CD14-positive monocyte (primary cell): ENCODE data around the gene HNF1B. TPM values are rescaled to one million over a fixed set of nuclear protein-coding genes. Genes with fewer than 3 reads are reported as not detected.
"Not testable (repeated sequence)": the region's sequence is repeated elsewhere in the genome, so short reads cannot be mapped to it uniquely, and the experiment has no call there.

Source experiments
- DNase-seq, 3 donors: peaks; one replicate each; pipeline ENCODE4 v3.0.0-alpha.2; 2011 to 2022
- H2AFZ ChIP-seq: 2 replicates; pipeline ENCODE4 v1.6.0; 2012; ENCODE audit warnings: mild to moderate bottlenecking, low read depth, low read length, inconsistent platforms; ENCODE audit not compliant: insufficient read depth, poor library complexity, severe bottlenecking
- H3K27ac ChIP-seq, 2 donors: 1 replicate in 1 of 2; 2 replicates in 1 of 2; pipeline ENCODE4 v1.5.1; 2012 to 2013; ENCODE audit warnings: low read length in 2 of 2, control low read depth in 1 of 2, inconsistent platforms in 1 of 2, low read depth in 1 of 2, mild to moderate bottlenecking in 1 of 2
- H3K27me3 ChIP-seq, 2 donors: one replicate each; pipeline versions ENCODE4 v1.6.0 to v1.6.1; 2011 to 2013; ENCODE audit warnings: low read length in 2 of 2; ENCODE audit not compliant: control insufficient read depth in 2 of 2, insufficient read depth in 2 of 2
- H3K36me3 ChIP-seq, 2 donors: replicated peaks in 1 of 2; 1 replicate in 1 of 2; 2 replicates in 1 of 2; pipeline versions ENCODE4 v1.5.1 to v1.6.1; 2012 to 2013; ENCODE audit warnings: low read length in 2 of 2, control low read depth in 1 of 2, inconsistent platforms in 1 of 2, mild to moderate bottlenecking in 1 of 2; ENCODE audit not compliant: insufficient read depth in 2 of 2, control insufficient read depth in 1 of 2
- H3K4me1 ChIP-seq, 2 donors: 1 replicate in 1 of 2; 2 replicates in 1 of 2; pipeline versions ENCODE4 v1.5.1 to v1.6.1; 2012 to 2013; ENCODE audit warnings: low read length in 2 of 2, control low read depth in 1 of 2, inconsistent platforms in 1 of 2, mild to moderate bottlenecking in 1 of 2, moderate library complexity in 1 of 2; ENCODE audit not compliant: insufficient read depth in 2 of 2, control insufficient read depth in 1 of 2
- H3K4me2 ChIP-seq: replicated peaks from 2 replicates; pipeline ENCODE3; 2012; ENCODE audit warnings: low read length, moderate library complexity, mild to moderate bottlenecking; ENCODE audit not compliant: poor library complexity, severe bottlenecking; ENCODE audit errors: extremely low read depth
- H3K4me3 ChIP-seq, 3 experiments: fragments of 200-600 bp in 1 of 3; sonication (generic) in 1 of 3; replicated peaks in 1 of 3; 1 replicate in 2 of 3; 2 replicates in 1 of 3; pipeline ENCODE4 v1.5.1; 2011 to 2013; ENCODE audit warnings: low read length in 3 of 3, mild to moderate bottlenecking in 3 of 3, control low read depth in 2 of 3, low read depth in 2 of 3, inconsistent platforms in 1 of 3, moderate library complexity in 1 of 3
- H3K79me2 ChIP-seq: 2 replicates; pipeline ENCODE4 v1.6.0; 2012; ENCODE audit warnings: mild to moderate bottlenecking, control low read depth, inconsistent platforms, low read length, moderate library complexity; ENCODE audit not compliant: insufficient read depth
- H3K9ac ChIP-seq: 2 replicates; pipeline ENCODE4 v1.6.0; 2017; ENCODE audit warnings: low read length, mild to moderate bottlenecking; ENCODE audit not compliant: insufficient read depth, poor library complexity, severe bottlenecking
- H3K9me3 ChIP-seq, 2 donors: replicated peaks in 1 of 2; 1 replicate in 1 of 2; 2 replicates in 1 of 2; pipeline versions ENCODE4 v1.5.1 to v1.6.1; 2012 to 2013; ENCODE audit warnings: low read length in 2 of 2, control low read depth in 1 of 2; ENCODE audit not compliant: control insufficient read depth in 1 of 2, insufficient read depth in 1 of 2
- H4K20me1 ChIP-seq: 2 replicates; pipeline ENCODE4 v1.6.0; 2012; ENCODE audit warnings: mild to moderate bottlenecking, low read length, control low read depth, moderate library complexity; ENCODE audit not compliant: insufficient read depth
- H3K27ac Mint-ChIP-seq, 7 donors: one replicate each; pipeline ENCODE4 v1.8.0; 2020; ENCODE audit warnings: mild to moderate bottlenecking in 7 of 7, mixed read lengths in 7 of 7, moderate library complexity in 6 of 7, inconsistent platforms in 2 of 7
- H3K27me3 Mint-ChIP-seq, 3 donors: one replicate each; pipeline ENCODE4 v1.8.0; 2021 to 2022; ENCODE audit warnings: low read depth in 3 of 3, mild to moderate bottlenecking in 3 of 3, mixed read lengths in 3 of 3, moderate library complexity in 3 of 3, inconsistent platforms in 1 of 3
- H3K36me3 Mint-ChIP-seq, 2 donors: one replicate each; pipeline ENCODE4 v1.8.0; 2020; ENCODE audit warnings: mixed read lengths in 2 of 2, inconsistent platforms in 1 of 2, mild to moderate bottlenecking in 1 of 2
- H3K4me1 Mint-ChIP-seq: one replicate; pipeline ENCODE4 v1.8.0; 2020; ENCODE audit warnings: mild to moderate bottlenecking, mixed read lengths
- H3K4me3 Mint-ChIP-seq, 2 donors: one replicate each; pipeline ENCODE4 v1.8.0; 2020; ENCODE audit warnings: mild to moderate bottlenecking in 2 of 2, mixed read lengths in 2 of 2, moderate library complexity in 1 of 2
- H3K9me3 Mint-ChIP-seq, 7 donors: one replicate each; pipeline ENCODE4 v1.8.0; 2020 to 2022; ENCODE audit warnings: mixed read lengths in 7 of 7, mild to moderate bottlenecking in 6 of 7, moderate library complexity in 6 of 7, inconsistent platforms in 2 of 7
- WGBS: methylation state at CpG from one replicate; pipeline ENCODE4 v1.1.5; 2013; ENCODE audit warnings: missing lambda C conversion rate; ENCODE audit not compliant: insufficient coverage; 5-methylcytosine and 5-hydroxymethylcytosine counted together
- intact Hi-C, 2 donors: fragments of 100-400 bp; cut with micrococcal nuclease; formaldehyde crosslinking; loops; one replicate each; pipeline versions ENCODE4 v1.15.0 to v1.15.1; 2023
- polyA plus RNA-seq, 3 donors: library from polyadenylated mRNA; depleted of rRNA in 1 of 3; unstranded in 2 of 3; stranded (reverse) in 1 of 3; fragments of 300-500 nt in 2 of 3; fragments of >200 nt in 1 of 3; fragmentation: Illumina TruSeq in 2 of 3; gene quantifications; 1 replicate in 2 of 3; 2 replicates in 1 of 3; pipeline ENCODE4 v1.2.3, GENCODE V29; 2012 to 2021
- TF ChIP-seq, protein P1 (sequence below): fragments of 200-600 bp; IDR thresholded peaks from one replicate; pipeline ENCODE4 v1.8.0; 2022; ENCODE audit warnings: antibody characterized with exemption, mild to moderate bottlenecking

Gene HNF1B
- polyA plus RNA-seq, 3 donors: not detected

DNA sequence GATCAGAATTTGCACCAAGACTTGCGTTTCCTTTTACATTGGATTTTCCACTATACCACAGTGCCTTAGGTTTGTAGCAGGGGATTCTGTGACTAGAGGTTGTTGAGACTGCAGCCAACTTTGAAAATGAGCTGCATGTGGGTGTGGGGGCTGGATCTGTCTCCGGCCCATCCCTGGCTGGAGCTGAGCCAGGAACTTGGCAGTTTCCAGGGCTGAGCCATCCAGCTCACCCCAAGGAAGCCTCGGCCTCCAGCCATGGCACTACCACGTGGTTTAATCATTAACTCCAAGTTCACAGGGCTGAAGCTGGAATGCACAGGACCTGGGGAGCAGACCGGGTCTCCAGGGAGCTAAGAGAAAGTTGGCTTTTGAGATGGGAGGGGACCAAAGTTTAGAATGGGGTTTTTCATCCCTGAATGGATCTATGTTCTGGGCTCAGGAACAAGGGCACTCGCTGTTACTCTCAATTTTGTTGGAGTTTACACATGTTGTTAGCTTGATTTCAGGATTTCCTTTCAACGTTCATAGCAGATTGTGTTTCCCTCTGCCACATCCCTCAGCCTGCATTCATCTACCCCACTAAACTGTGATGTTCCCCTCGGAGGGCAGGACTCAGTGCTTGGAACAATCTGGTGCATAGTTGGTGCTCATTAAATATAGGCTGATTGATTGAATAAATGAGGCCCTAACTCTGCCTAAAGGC is 42.3 kb upstream of the HNF1B start:
- Histone ChIP-seq H3K9ac (no peak overlapping the region), H3K27ac (no peak overlapping the region), H3K27me3 (peaks cover 0 to 5% of the 10 kb centered on the region in 2 donors), H2AFZ (no peak overlapping the region), H3K4me3 (no peak overlapping the region), H4K20me1 (no peaks in the 10 kb centered on the region), H3K4me1 (no peaks in the 10 kb centered on the region), H3K36me3 (no peaks in the 10 kb centered on the region), H3K4me2 (no peak overlapping the region), H3K79me2 (no peaks in the 10 kb centered on the region), H3K9me3 (no peaks in the 10 kb centered on the region)
- no peak for DNase-seq
- WGBS: 100% methylated on average over 1 of the region's 8 CpGs
- intact Hi-C loops: no loop called here
- Mint-ChIP-seq H3K4me3 (no peak overlapping the region), H3K36me3 (no peaks in the 10 kb centered on the region), H3K4me1 (no peaks in the 10 kb centered on the region), H3K27ac (no peak overlapping the region), H3K9me3 (peaks cover 0 to 1% (median 0%) of the 10 kb centered on the region in 7 donors), H3K27me3 (peaks cover 10 to 17% (median 13%) of the 10 kb centered on the region in 3 donors)
- TF ChIP-seq, protein P1, sequence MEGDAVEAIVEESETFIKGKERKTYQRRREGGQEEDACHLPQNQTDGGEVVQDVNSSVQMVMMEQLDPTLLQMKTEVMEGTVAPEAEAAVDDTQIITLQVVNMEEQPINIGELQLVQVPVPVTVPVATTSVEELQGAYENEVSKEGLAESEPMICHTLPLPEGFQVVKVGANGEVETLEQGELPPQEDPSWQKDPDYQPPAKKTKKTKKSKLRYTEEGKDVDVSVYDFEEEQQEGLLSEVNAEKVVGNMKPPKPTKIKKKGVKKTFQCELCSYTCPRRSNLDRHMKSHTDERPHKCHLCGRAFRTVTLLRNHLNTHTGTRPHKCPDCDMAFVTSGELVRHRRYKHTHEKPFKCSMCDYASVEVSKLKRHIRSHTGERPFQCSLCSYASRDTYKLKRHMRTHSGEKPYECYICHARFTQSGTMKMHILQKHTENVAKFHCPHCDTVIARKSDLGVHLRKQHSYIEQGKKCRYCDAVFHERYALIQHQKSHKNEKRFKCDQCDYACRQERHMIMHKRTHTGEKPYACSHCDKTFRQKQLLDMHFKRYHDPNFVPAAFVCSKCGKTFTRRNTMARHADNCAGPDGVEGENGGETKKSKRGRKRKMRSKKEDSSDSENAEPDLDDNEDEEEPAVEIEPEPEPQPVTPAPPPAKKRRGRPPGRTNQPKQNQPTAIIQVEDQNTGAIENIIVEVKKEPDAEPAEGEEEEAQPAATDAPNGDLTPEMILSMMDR: no peak

GRCh38 chr17:37786481-37786880 is 41.6 kb upstream of the HNF1B start:
- intact Hi-C loops: no loop called here
- no peaks in the 10 kb centered on the region for H3K4me1 ChIP-seq
- Mint-ChIP-seq H3K27ac (no peak overlapping the region), H3K36me3 (no peaks in the 10 kb centered on the region), H3K4me1 (no peaks in the 10 kb centered on the region), H3K27me3 (peaks cover 9 to 15% (median 13%) of the 10 kb centered on the region in 3 donors), H3K4me3 (no peak overlapping the region), H3K9me3 (peaks cover 0 to 1% (median 0%) of the 10 kb centered on the region in 7 donors)
- no peak overlapping the region for H3K4me3 ChIP-seq
- WGBS: 100% methylated on average over 2 of the region's 2 CpGs
- DNase-seq: no peak
- no peaks in the 10 kb centered on the region for H3K9me3 ChIP-seq
- H3K4me2 ChIP-seq: no peak overlapping the region
- no peak overlapping the region for H3K27ac ChIP-seq
- no peaks in the 10 kb centered on the region for H3K79me2 ChIP-seq
- H2AFZ ChIP-seq: no peak overlapping the region
- H3K27me3 ChIP-seq: peaks cover 0 to 5% of the 10 kb centered on the region in 2 donors
- H4K20me1 ChIP-seq: no peaks in the 10 kb centered on the region
- TF ChIP-seq, protein P1: no peak
- no peaks in the 10 kb centered on the region for H3K36me3 ChIP-seq
- no peak overlapping the region for H3K9ac ChIP-seq

- H3K4me3 ChIP-seq, H3K4me2 ChIP-seq, H3K36me3 Mint-ChIP-seq, H3K36me3 ChIP-seq, H3K79me2 ChIP-seq, H3K9me3 ChIP-seq, H4K20me1 ChIP-seq, H3K27me3 ChIP-seq, H3K9me3 Mint-ChIP-seq, H3K4me1 Mint-ChIP-seq, H3K9ac ChIP-seq, DNase-seq, H3K27ac ChIP-seq, intact Hi-C loops, H3K4me1 ChIP-seq, H2AFZ ChIP-seq: not testable (repeated sequence)
- Mint-ChIP-seq H3K4me3 (peak overlapping the region in 1 of 2 donors; percentile 46), H3K27me3 (peaks cover 10 to 14% (median 11%) of the 10 kb centered on the region in 3 donors), H3K27ac (peak overlapping the region in 1 of 7 donors; percentile 33)
- no CpG with 5 or more reads among the region's 1 CpG for WGBS
Observed at GRCh38 chr17:37782460-37782859, 37.6 kb upstream of the HNF1B start.
